Adrenal gland (tissue), 12 donors: ENCODE data around the gene TXNDC2. TPM values are rescaled to one million over a fixed set of nuclear protein-coding genes. Genes with fewer than 3 reads are reported as not detected.

Source experiments
- DNase-seq, 7 donors: peaks; one replicate each; pipeline ENCODE4 v3.0.0-alpha.2; 2019 to 2020
- H3K27ac ChIP-seq, 5 donors: fragments of 200-600 bp; sonication (generic) in 4 of 5; 1 replicate in 3 of 5; 2 replicates in 2 of 5; pipeline versions ENCODE4 v1.5.1 to v1.8.0; 2016 to 2020; ENCODE audit warnings: mild to moderate bottlenecking in 1 of 5
- H3K27me3 ChIP-seq: fragments of 200-600 bp; 2 replicates; pipeline ENCODE4 v1.8.0; 2021
- H3K36me3 ChIP-seq, 2 donors: fragments of 200-600 bp; replicated peaks in 1 of 2; 1 replicate in 1 of 2; 2 replicates in 1 of 2; pipeline versions ENCODE4 v1.5.1 to v1.8.0; 2018 to 2022
- H3K4me1 ChIP-seq, 2 donors: fragments of 200-600 bp; replicated peaks in 1 of 2; 1 replicate in 1 of 2; 2 replicates in 1 of 2; pipeline versions ENCODE4 v1.5.1 to v1.8.0; 2018 to 2021
- H3K4me3 ChIP-seq, 4 donors: fragments of 200-600 bp; sonication (generic) in 3 of 4; one replicate each; pipeline ENCODE4 v1.5.1; 2016 to 2018
- H3K9me3 ChIP-seq, 3 donors: fragments of 200-600 bp; sonication (generic) in 1 of 3; replicated peaks in 1 of 3; 1 replicate in 2 of 3; 2 replicates in 1 of 3; pipeline versions ENCODE4 v1.5.1 to v1.8.0; 2016 to 2021
- CTCF ChIP-seq, 6 experiments: fragments of 450-650 bp in 4 of 6; fragments of 200-600 bp in 2 of 6; sonication (generic) in 1 of 6; IDR thresholded peaks; 1 replicate in 5 of 6; 2 replicates in 1 of 6; pipeline versions ENCODE4 v1.5.1 to v1.8.0; 2016 to 2021; ENCODE audit warnings: antibody characterized with exemption in 6 of 6, mild to moderate bottlenecking in 2 of 6, moderate library complexity in 1 of 6
- POLR2A ChIP-seq, 2 donors: fragments of 450-650 bp; IDR thresholded peaks; one replicate each; pipeline ENCODE4 v1.6.1; 2017; ENCODE audit warnings: antibody characterized with exemption in 2 of 2, mild to moderate bottlenecking in 2 of 2, moderate library complexity in 1 of 2
- WGBS, 4 donors: extraction: QIAGEN DNeasy Blood & Tissue Kit in 2 of 4; methylation state at CpG; one replicate each; pipeline versions ENCODE4 v1.1.5 to v1.1.7; 2013 to 2017; 5-methylcytosine and 5-hydroxymethylcytosine counted together
- intact Hi-C, 2 donors: fragments of 100-400 bp; cut with DNase I; formaldehyde crosslinking; loops; one replicate each; pipeline versions ENCODE4 v1.14.1 to v1.15.0; 2022 to 2023
- polyA plus RNA-seq, 3 donors: library from polyadenylated mRNA; stranded (reverse); fragments of 200-250 nt in 2 of 3; fragments of 350-450 nt in 1 of 3; fragmentation: Illumina TruSeq in 1 of 3; extraction: RNeasy Lipid Tissue Mini Kit (QIAGEN cat#74804) in 1 of 3; gene quantifications; one replicate each; pipeline ENCODE4 v1.2.3, GENCODE V29; 2013 to 2014
- small RNA-seq, 2 donors: library from RNA; depleted of rRNA; stranded (forward); fragments of <200 nt; gene quantifications; one replicate each; pipeline ENCODE3, GENCODE V24; 2016
- total RNA-seq, 9 donors: library from RNA; depleted of rRNA in 4 of 9; stranded (reverse); fragments of >200 nt in 4 of 9; fragments of 120-200 nt in 1 of 9; fragmentation: NEBNext Ultra II Directional in 1 of 9; extraction: Animal tissue kit (Norgen Biotek cat#: 25700) in 1 of 9; gene quantifications; one replicate each; pipeline versions ENCODE4 v1.1.0 to v1.2.4, GENCODE V29; 2013 to 2023
- donor health status: healthy with polysubstance abuse.
- donor health status: Bipolar disorder and iron deficiency.
- donor health status: DM: yes; HTN: yes; CAD: no.
- donor health status: DM: no; HTN: no; CAD: no.
- donor health status: DM: no; HTN: no; CAD: no.
- donor health status: DM: yes; HTN: yes; CAD: no.

The TXNDC2 gene
- total and polyA plus RNA-seq, 12 donors, result 0.08 to 0.43 (median 0.22) TPM; not detected in 5

GRCh38 chr18:9931146-9931545 lies 45.4 kb downstream of the TXNDC2 start:
- no peak for TF ChIP-seq POLR2A (IDR thresholded peaks at IDR 0.05)
- TF ChIP-seq CTCF (IDR thresholded peaks at IDR 0.05), result no peak
- peaks cover 0 to 26% of the 10 kb centered on the region in 2 donors for H3K36me3 ChIP-seq
- no peaks in the 10 kb centered on the region for H3K9me3 ChIP-seq
- intact Hi-C loops, result no loop called here
- H3K4me3 ChIP-seq, result peak overlapping the region in 1 of 4 donors; percentile 5
- H3K4me1 ChIP-seq, result peaks cover 46 to 77% of the 10 kb centered on the region in 2 donors
- H3K27me3 ChIP-seq, result no peaks in the 10 kb centered on the region
- no peak overlapping the region for H3K27ac ChIP-seq
- DNase-seq, result no peak
- 32 to 81% (median 50%) methylated on average over 1 of the region's 1 CpG for WGBS, 4 donors

GRCh38 chr18:9931678-9932077 lies 45.9 kb downstream of the TXNDC2 start:
- no peak overlapping the region for H3K27ac ChIP-seq
- no peak for TF ChIP-seq CTCF (IDR thresholded peaks at IDR 0.05)
- no peak for TF ChIP-seq POLR2A (IDR thresholded peaks at IDR 0.05)
- H3K27me3 ChIP-seq, result no peaks in the 10 kb centered on the region
- no peak for DNase-seq
- intact Hi-C loops, result no loop called here
- H3K36me3 ChIP-seq, result peaks cover 0 to 31% of the 10 kb centered on the region in 2 donors
- H3K4me1 ChIP-seq, result peaks cover 41 to 71% of the 10 kb centered on the region in 2 donors
- WGBS, 4 donors, result 49 to 57% (median 55%) methylated on average over 5 of the region's 5 CpGs
- H3K4me3 ChIP-seq, result peak overlapping the region in 1 of 4 donors; percentile 5
- H3K9me3 ChIP-seq, result no peaks in the 10 kb centered on the region

DNA sequence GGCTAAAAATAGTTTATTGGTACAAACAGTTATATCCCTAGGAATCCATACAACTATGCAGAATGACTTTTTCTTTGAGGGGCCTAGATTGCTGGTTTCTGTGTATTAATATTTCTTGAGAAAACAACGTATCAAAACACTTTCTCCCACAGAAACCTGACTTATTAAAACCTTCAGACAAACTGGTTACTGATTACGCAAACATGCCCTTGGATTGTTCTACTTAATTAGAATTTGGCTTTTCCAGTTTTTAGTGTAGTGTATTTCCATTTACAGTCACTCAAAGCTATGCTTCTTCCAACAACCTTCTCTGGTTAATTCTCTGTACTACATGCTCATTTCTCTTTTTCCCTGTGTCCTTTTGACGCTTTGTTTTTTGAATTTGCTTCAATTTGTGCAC lies 48.1 kb downstream of the TXNDC2 start:
- H3K36me3 ChIP-seq, result peaks cover 0 to 53% of the 10 kb centered on the region in 2 donors
- H3K27ac ChIP-seq, result peak overlapping the region in 3 of 5 donors; percentile 15 to 42 (median 38)
- no peaks in the 10 kb centered on the region for H3K9me3 ChIP-seq
- no peaks in the 10 kb centered on the region for H3K27me3 ChIP-seq
- intact Hi-C loops, result no loop called here
- WGBS, 4 donors, result 60 to 71% (median 65%) methylated on average over 3 of the region's 3 CpGs
- no peak for TF ChIP-seq POLR2A (IDR thresholded peaks at IDR 0.05)
- TF ChIP-seq CTCF (IDR thresholded peaks at IDR 0.05), result peak in 1 of 6 experiments; percentile 3
- no peak for DNase-seq
- no peak overlapping the region for H3K4me3 ChIP-seq
- peaks cover 21 to 49% of the 10 kb centered on the region in 2 donors for H3K4me1 ChIP-seq

- DNase-seq, result no peak
- no peak for TF ChIP-seq CTCF (IDR thresholded peaks at IDR 0.05)
- no peak for TF ChIP-seq POLR2A (IDR thresholded peaks at IDR 0.05)
- peaks cover 21 to 45% of the 10 kb centered on the region in 2 donors for H3K4me1 ChIP-seq
- H3K27me3 ChIP-seq, result no peaks in the 10 kb centered on the region
- 61 to 77% (median 70%) methylated on average over 3 of the region's 3 CpGs for WGBS, 4 donors
- intact Hi-C loops, result no loop called here
- H3K27ac ChIP-seq, result peak overlapping the region in 1 of 5 donors; percentile 31
- no peak overlapping the region for H3K4me3 ChIP-seq
- no peaks in the 10 kb centered on the region for H3K9me3 ChIP-seq
- peaks cover 0 to 57% of the 10 kb centered on the region in 2 donors for H3K36me3 ChIP-seq
Measured at GRCh38 chr18:9934274-9934673, 48.5 kb downstream of the TXNDC2 start.

Small RNA genes within 50 kb of the gene (small RNA-seq; reads per million reads assigned to genes)
- gene RNA5SP449 (0 reads per million in 2 donors), gene RNA5SP450 (4.9 to 12.8 reads per million in 2 donors)

Other genes starting within 250 kb of the TXNDC2 start
- 100 to 1,000 TPM in 8 of 9 donors, 10 to 100 TPM in 1; 79.2 to 365 (median 143) TPM for gene RAB31, start 177.7 kb upstream of the TXNDC2 start, total RNA-seq
- gene RAB31, start 177.7 kb upstream of the TXNDC2 start, polyA plus RNA-seq, result 100 to 1,000 TPM in 1 of 3 donors, 10 to 100 TPM in 2; 46.6 to 130 (median 57.0) TPM
- 100 to 1,000 TPM; 324 to 894 (median 440) TPM for gene VAPA, start 28.0 kb downstream of the TXNDC2 start, total RNA-seq
- gene VAPA, start 28.0 kb downstream of the TXNDC2 start, polyA plus RNA-seq, result 100 to 1,000 TPM in 2 of 3 donors, 10 to 100 TPM in 1; 71.3 to 900 (median 120) TPM